ENCODE measurements around the gene TMEM59.

The TMEM59 gene

DNA sequence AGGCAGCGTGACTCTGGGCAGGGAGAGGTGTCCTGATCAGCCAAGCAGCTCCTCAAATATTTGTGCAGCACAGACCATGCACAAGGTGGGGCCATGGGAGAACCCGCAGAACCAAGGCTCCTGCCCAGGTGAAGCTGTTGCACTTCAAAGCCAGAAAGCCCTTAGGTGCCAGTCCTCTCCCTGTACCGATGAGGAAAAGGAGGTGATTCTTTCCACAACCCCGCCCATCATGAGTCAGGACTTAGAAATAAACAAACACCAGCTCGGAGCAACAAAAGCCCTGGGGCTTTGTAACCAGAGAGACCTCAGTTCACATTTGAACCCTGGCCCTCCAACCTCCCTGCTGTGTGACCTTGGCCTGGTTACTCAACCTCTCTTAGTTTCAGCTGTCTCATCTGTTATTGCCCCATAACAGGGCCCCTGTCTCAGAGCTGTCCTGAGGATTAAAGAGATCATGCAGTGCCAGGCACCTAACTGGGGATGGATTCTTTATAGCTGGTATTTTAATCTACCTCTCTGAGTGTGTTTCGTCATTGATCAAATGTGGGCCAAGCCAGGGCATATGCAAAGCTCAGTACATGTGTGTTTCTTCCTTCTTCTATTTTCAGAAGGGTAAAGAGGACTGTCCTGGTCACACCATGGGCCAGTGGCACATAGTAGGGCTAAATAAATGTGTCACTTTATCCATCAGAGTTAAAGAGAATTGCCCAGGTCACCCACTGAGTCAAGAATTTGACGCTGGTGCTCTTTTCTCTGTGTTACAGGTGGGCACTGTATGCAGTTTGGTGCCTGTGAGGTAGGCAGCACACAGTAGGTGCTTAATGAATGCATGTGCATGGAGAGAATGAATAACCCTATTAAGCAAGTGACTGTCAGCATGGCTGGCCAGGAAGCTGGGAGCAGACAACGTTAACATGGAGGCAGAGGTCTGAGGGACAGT is 36.4 kb downstream of the TMEM59 start (continued):
- TF ChIP-seq ZBTB10 (tag by site-specific recombination; IDR thresholded peaks at IDR 0.05) = no peak

DNA sequence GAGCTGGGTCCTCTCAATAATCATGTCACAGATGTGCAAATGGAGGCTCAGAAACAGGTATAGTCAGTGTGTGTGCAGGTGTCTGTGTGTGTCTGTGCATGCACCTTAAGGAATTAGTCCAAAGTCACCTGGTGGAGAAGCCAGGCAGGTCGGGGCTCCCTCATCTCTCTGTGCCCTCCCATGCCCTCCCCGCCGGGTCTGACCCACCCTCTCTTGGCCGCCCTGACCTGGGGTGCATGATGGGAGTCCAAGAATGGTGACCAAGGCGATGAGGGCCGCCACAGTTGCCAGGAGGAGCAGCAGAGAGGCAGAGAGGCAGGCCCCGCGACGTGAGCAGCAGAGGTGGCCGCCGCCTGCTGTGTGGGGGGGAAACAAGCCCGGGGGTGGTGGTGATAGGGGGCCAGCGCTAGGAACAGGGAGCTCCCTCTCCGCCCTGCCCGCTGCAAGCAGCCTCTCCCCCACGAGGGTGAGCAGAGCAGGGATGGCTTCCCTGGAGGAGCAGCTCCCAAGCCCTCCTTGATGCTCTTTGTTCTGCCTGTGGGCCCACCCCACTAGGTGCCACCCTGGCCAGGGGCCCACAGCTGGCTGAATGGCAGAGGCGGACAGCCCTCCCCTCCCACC is 38.9 kb downstream of the TMEM59 start:
- Histone ChIP-seq H3K4me3 (ENCODE audit: low read depth, low read length) (no peak overlapping the region), H3K4me1 (ENCODE audit: control insufficient read depth, insufficient read depth, low read length) (peaks cover 5% of the 10 kb centered on the region), H3K27ac (ENCODE audit: extremely low read depth, low read depth, low read length) (no peak overlapping the region), H3K9me3 (ENCODE audit: control insufficient read depth, insufficient read depth, low read depth, low read length) (no peaks in the 10 kb centered on the region), H3K36me3 (ENCODE audit: control insufficient read depth in 2 of 2, insufficient read depth in 1 of 2, low read length in 2 of 2) (no peaks in the 10 kb centered on the region)
- no peak for TF ChIP-seq ZNF830 (tag by site-specific recombination; IDR thresholded peaks at IDR 0.05; ENCODE audit: low read depth)
- peak; percentile 90 for TF ChIP-seq GLIS1 (tag by site-specific recombination; IDR thresholded peaks at IDR 0.05)
- peak; percentile 52 for TF ChIP-seq GLIS2 (tag by site-specific recombination; IDR thresholded peaks at IDR 0.05)
- TF ChIP-seq ZFP69B (tag by site-specific recombination; IDR thresholded peaks at IDR 0.05) = 0 out of 2 replicates have a peak, but pooled peaks have one; percentile 27
- TF ChIP-seq, protein P1, sequence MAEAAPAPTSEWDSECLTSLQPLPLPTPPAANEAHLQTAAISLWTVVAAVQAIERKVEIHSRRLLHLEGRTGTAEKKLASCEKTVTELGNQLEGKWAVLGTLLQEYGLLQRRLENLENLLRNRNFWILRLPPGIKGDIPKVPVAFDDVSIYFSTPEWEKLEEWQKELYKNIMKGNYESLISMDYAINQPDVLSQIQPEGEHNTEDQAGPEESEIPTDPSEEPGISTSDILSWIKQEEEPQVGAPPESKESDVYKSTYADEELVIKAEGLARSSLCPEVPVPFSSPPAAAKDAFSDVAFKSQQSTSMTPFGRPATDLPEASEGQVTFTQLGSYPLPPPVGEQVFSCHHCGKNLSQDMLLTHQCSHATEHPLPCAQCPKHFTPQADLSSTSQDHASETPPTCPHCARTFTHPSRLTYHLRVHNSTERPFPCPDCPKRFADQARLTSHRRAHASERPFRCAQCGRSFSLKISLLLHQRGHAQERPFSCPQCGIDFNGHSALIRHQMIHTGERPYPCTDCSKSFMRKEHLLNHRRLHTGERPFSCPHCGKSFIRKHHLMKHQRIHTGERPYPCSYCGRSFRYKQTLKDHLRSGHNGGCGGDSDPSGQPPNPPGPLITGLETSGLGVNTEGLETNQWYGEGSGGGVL (tag by site-specific recombination; IDR thresholded peaks at IDR 0.05) = peak; percentile 40; the same call in 1 of the 2 replicates
- peak; percentile 23; the same call in 1 of the 2 replicates for TF ChIP-seq EGR2 (tag by site-specific recombination; IDR thresholded peaks at IDR 0.05; ENCODE audit: low read depth)
- TF ChIP-seq ZFHX2 (tag by site-specific recombination; conservative IDR thresholded peaks at IDR 0.05) = 0 out of 2 replicates have a peak, but pooled peaks have one; percentile 8
- peak; percentile 43; the same call in 1 of the 2 replicates for TF ChIP-seq ZIC2 (tag by site-specific recombination; IDR thresholded peaks at IDR 0.05)
- TF ChIP-seq ZNF354C (tag by site-specific recombination; IDR thresholded peaks at IDR 0.05; ENCODE audit: borderline replicate concordance, low read depth) = no peak
- no peak for TF ChIP-seq ZNF664 (tag by site-specific recombination; IDR thresholded peaks at IDR 0.05)
- TF ChIP-seq, protein P2, sequence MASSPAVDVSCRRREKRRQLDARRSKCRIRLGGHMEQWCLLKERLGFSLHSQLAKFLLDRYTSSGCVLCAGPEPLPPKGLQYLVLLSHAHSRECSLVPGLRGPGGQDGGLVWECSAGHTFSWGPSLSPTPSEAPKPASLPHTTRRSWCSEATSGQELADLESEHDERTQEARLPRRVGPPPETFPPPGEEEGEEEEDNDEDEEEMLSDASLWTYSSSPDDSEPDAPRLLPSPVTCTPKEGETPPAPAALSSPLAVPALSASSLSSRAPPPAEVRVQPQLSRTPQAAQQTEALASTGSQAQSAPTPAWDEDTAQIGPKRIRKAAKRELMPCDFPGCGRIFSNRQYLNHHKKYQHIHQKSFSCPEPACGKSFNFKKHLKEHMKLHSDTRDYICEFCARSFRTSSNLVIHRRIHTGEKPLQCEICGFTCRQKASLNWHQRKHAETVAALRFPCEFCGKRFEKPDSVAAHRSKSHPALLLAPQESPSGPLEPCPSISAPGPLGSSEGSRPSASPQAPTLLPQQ (tag by site-specific recombination; IDR thresholded peaks at IDR 0.05) = peak; percentile 68; the same call in 1 of the 2 replicates
- ChIA-PET CTCF (no interaction called here), POLR2A (interaction anchor here (1.0 kb wide), 1 partner anchor 11 kb away, joined by 3 read pairs; no protein-coding TSS in a partner anchor)

DNA sequence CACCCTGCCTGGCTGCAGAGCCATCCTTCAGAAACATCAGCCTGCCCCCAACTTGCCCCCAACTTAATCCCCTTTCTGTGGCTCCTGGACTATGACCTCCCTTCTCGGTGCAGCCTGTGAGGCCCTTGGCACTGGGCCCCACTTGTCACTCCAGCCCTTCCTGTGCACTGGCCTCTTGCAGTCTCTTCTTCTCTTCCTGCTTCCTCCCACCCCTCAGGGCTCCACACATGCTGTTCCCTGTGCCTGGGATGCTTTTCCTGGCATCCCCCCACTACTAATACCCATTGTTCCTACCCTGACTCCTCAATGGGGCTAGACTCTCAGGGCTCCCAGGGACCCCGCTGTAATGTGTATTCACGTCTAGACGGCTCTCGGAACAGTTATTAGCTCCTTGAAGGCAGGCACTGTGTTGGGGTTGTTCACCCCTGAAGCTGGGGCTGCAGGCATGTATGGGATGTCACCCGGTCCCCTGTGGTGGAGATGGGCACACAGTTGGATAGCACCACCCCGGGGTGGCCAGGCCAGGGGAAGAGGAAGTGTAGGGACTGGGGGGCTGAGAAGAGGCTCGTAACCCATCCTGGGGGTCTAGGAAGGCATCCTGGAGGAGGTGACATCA is 39.5 kb downstream of the TMEM59 start:
- ChIA-PET CTCF (no interaction called here), POLR2A (no interaction called here)
- Histone ChIP-seq H3K36me3 (ENCODE audit: control insufficient read depth in 2 of 2, insufficient read depth in 1 of 2, low read length in 2 of 2) (no peaks in the 10 kb centered on the region), H3K27ac (ENCODE audit: extremely low read depth, low read depth, low read length) (no peak overlapping the region), H3K4me3 (ENCODE audit: low read depth, low read length) (no peak overlapping the region), H3K9me3 (ENCODE audit: control insufficient read depth, insufficient read depth, low read depth, low read length) (no peaks in the 10 kb centered on the region), H3K4me1 (ENCODE audit: control insufficient read depth, insufficient read depth, low read length) (peaks cover 5% of the 10 kb centered on the region)
- TF ChIP-seq, protein P3, sequence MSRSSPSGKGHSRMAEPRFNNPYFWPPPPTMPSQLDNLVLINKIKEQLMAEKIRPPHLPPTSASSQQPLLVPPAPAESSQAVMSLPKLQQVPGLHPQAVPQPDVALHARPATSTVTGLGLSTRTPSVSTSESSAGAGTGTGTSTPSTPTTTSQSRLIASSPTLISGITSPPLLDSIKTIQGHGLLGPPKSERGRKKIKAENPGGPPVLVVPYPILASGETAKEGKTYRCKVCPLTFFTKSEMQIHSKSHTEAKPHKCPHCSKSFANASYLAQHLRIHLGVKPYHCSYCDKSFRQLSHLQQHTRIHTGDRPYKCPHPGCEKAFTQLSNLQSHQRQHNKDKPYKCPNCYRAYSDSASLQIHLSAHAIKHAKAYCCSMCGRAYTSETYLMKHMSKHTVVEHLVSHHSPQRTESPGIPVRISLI (tag by site-specific recombination; IDR thresholded peaks at IDR 0.05) = no peak
- TF ChIP-seq ZNF571 (tag by site-specific recombination; IDR thresholded peaks at IDR 0.05) = no peak
- no peak for TF ChIP-seq ZNF221 (tag by site-specific recombination; IDR thresholded peaks at IDR 0.05; ENCODE audit: borderline replicate concordance)
- no peak for TF ChIP-seq ZNF19 (tag by site-specific recombination; IDR thresholded peaks at IDR 0.05; ENCODE audit: low read depth)
- no peak for TF ChIP-seq ZXDB (tag by site-specific recombination; IDR thresholded peaks at IDR 0.05)
- TF ChIP-seq ZNF366 (tag by site-specific recombination; conservative IDR thresholded peaks at IDR 0.05) = no peak
- TF ChIP-seq ZNF354C (tag by site-specific recombination; IDR thresholded peaks at IDR 0.05; ENCODE audit: borderline replicate concordance, low read depth) = no peak
- no peak for TF ChIP-seq ZNF2 (tag by site-specific recombination; IDR thresholded peaks at IDR 0.05)
- TF ChIP-seq, protein P4, sequence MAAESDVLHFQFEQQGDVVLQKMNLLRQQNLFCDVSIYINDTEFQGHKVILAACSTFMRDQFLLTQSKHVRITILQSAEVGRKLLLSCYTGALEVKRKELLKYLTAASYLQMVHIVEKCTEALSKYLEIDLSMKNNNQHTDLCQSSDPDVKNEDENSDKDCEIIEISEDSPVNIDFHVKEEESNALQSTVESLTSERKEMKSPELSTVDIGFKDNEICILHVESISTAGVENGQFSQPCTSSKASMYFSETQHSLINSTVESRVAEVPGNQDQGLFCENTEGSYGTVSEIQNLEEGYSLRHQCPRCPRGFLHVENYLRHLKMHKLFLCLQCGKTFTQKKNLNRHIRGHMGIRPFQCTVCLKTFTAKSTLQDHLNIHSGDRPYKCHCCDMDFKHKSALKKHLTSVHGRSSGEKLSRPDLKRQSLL (tag by site-specific recombination; IDR thresholded peaks at IDR 0.05) = no peak

Data from HEK293 (cell line).